Astrocyte of the spinal cord (primary cell): ENCODE results near the gene AMOTL1.
A peak's percentile ranks its signal among the peaks of the same experiment; 100 is the strongest.

Source experiments
- DNase-seq: peaks from one replicate; pipeline ENCODE4 v3.0.0; 2011; ENCODE audit warnings: low read depth, low spot score
- H3K4me3 ChIP-seq: 2 replicates; pipeline ENCODE4 v1.5.1; 2011; ENCODE audit warnings: low read depth, mild to moderate bottlenecking, low read length, moderate library complexity
- CTCF ChIP-seq: IDR thresholded peaks from 2 replicates; pipeline ENCODE4 v1.5.1; 2012; ENCODE audit warnings: low read depth, mild to moderate bottlenecking, low read length, inconsistent platforms
- in situ Hi-C: cut with HindIII; loops from 2 replicates; pipeline ENCODE4 v1.10.0; 2017; ENCODE audit warnings: low sequenced_read_pairs

AMOTL1 gene

GRCh38 chr11:94728541-94728940, 39.6 kb upstream of the AMOTL1 start:
- no peak overlapping the region for H3K4me3 ChIP-seq
- in situ Hi-C loops, result no loop called here
- DNase-seq, result peak; percentile 56
- TF ChIP-seq CTCF, result no peak

DNA sequence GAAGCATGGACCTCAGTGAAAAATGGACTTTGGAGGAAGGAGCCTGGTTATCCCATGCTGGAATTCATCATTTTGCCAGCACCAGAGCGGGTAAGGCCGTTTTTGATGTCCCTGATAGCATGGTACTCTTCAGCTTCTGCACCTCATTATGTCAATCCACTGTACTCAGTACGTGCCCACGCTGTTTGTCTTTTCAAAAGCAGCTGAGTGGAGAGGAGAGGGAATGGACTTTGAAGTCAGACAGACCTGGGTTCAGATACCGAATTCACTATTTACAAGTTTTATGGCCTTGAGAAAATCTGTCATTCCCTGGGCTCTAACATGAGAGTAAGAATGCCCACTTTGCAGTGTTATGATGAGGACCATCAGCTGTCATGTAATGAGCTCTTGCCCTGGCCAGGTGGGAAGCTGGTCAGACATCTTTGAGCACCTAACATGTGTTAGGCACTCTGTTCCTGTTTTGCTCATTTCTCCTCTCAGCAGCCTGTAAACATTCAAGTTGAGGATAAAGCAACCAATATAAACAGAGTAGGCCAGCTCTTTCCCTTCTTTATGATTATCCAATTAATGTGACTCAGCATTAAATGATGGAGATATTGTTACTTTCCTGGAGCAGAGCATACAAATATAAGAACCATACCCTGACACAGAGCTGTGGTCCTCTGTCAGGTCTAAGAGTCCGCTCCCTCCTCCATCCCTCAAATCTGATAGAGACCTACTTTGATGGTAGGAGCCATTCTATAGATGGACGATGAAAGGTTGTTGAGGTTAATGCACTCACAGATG, 39.0 kb upstream of the AMOTL1 start:
- in situ Hi-C loops, result no loop called here
- DNase-seq, result no peak
- H3K4me3 ChIP-seq, result no peak overlapping the region
- no peak for TF ChIP-seq CTCF

- in situ Hi-C loops, result no loop called here
- no peak overlapping the region for H3K4me3 ChIP-seq
- DNase-seq, result no peak
- no peak for TF ChIP-seq CTCF
These were observed 38.0 kb upstream of the AMOTL1 start for GRCh38 chr11:94730153-94730552.

DNA sequence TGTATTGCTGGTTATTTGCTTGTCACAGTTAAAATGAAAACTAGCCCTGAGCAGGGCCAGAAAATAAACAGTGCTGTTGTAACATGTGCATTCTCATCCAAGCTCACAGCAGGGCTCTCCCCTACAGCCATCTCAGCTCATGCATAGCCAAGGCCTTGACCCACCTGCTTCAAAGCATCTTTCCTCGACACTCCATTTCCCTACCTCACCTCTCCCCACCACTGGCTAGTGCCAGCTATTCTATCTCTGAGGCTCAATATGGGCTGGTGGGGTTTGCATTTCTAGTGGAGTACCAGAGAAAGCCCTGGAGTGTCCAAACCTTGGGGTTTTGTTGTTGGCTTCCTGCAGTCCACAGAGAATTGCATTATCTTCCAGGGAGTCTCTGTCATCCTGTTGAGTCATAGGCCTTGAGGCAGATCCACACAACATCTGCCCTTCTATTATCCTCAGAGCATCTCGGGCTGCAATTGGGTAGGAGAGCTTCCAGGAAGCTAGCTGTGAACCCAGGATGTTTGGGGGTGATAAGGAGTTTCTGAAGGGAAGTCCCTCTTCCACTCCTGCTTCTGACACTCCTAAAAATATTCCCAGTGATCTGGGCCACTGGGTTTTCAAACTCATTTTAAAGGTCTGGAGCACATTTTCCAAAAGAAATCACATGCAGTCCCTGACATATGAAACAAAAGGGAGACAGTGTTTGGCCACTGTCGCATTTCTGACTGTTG, 36.1 kb upstream of the AMOTL1 start:
- H3K4me3 ChIP-seq, result no peak overlapping the region
- DNase-seq, result peak; percentile 85
- in situ Hi-C loops, result no loop called here
- TF ChIP-seq CTCF, result no peak

DNA sequence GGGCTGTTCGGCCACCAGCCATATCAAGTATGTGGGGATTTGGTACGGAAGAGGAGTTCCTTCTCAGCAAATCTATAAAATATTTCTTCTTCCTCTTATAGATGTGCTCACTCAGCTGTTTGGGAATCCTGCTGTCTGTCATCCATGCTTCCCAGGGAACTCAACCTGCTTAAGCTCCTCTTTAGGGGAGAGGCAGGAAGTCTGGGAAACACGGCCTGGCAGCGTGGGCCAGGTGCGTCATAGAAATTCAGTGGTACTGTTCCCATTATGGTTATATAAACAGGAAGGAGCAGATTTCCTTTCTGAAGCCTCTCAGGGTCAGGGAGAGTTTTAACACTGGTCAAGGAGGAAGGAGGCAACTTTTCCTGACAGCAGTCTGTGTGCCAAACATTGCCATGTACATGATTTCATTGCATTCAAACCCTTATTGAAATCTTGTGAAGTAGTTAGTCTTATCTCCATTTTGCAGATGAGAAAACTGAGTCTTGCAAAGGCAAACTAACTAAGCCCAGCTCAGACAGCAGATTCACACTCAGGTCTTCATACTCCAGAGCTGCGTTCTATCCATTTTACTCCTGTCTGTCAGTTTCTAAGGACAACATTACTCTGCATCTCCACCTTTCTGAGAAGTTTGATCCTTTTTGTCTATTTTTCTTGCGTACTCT, 35.4 kb upstream of the AMOTL1 start:
- no peak overlapping the region for H3K4me3 ChIP-seq
- in situ Hi-C loops, result no loop called here
- DNase-seq, result peak; percentile 79
- no peak for TF ChIP-seq CTCF

DNA sequence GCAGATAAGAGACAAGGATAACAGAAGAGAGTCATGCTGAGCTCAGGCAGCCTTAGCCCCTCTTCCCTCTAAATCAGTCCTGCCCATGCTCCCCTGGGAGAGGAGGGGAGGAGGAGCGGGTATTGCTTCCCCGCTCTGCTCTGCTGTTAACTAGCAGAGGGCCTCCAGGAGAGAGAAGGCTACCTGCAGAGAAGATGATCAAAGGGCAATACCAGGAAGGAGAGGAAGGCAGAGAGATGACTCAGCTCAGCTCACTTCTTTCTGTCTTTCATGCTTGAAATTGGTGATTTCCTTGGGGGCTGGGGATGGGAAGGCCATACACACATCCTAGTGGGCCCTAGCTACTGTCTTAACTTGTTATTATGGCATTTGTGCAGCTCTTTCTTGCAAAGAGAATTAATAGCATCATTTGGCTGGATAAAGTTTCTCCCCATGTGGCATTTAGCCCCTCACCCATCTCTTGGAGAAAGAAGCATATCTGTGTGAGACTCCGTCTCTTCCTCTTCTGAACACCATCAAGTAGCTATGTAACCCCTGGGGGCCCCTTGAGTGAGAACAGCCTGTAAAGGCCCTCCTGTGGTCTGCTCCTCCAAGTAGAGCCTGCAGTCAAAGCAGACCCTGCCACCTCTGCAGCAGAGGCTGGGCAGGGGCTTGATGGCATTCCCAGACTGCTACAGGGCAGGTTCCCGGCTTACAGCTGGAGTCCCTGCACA, 33.4 kb upstream of the AMOTL1 start:
- in situ Hi-C loops, result no loop called here
- peak; percentile 47 for DNase-seq
- H3K4me3 ChIP-seq, result no peak overlapping the region
- no peak for TF ChIP-seq CTCF
